ENCODE data around the gene TMPRSS4. TPM values are rescaled to one million over a fixed set of nuclear protein-coding genes. Genes with fewer than 3 reads are reported as not detected.

The TMPRSS4 gene, protein sequence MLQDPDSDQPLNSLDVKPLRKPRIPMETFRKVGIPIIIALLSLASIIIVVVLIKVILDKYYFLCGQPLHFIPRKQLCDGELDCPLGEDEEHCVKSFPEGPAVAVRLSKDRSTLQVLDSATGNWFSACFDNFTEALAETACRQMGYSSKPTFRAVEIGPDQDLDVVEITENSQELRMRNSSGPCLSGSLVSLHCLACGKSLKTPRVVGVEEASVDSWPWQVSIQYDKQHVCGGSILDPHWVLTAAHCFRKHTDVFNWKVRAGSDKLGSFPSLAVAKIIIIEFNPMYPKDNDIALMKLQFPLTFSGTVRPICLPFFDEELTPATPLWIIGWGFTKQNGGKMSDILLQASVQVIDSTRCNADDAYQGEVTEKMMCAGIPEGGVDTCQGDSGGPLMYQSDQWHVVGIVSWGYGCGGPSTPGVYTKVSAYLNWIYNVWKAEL
- total RNA-seq (2014; rRNA removed; shearing (Covaris generic); ENCODE audit: low replicate concordance) = not detected in 2 replicates

DNA sequence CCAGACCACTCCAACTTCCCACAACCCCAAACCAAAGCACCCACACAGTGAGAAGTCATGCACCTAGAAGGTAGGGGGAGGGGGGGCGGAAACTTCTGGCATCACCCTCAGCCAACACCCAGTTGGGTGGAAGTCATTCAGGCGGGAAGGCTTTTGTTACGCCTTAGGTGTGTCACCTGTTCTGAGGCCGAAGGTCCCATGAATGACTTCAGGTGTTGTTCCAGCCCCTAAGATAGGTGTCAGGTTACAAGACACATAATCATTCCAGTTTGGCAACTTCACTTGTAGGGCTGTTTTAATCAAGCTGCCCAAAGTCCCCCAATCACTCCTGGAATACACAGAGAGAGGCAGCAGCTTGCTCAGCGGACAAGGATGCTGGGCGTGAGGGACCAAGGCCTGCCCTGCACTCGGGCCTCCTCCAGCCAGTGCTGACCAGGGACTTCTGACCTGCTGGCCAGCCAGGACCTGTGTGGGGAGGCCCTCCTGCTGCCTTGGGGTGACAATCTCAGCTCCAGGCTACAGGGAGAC lies at the start of gene TMPRSS4:
TSS of gene TMPRSS4 (plus strand) at position 325 of the 528 bp plus-strand sequence. CDS start 225 bp downstream, outside the sequence.
- Histone ChIP-seq H3K27me3 (no peaks in the 10 kb centered on the region), H3K4me3 (no peak within 1 kb of the TSS), H3K9me3 (no peaks in the 10 kb centered on the region), H3K36me3 (no peaks in the 10 kb centered on the region)
- no peak for DNase-seq

GRCh38 chr11:118027694-118028093 lies 49.2 kb upstream of the TMPRSS4 start:
- Histone ChIP-seq H3K36me3 (no peaks in the 10 kb centered on the region), H3K9me3 (no peaks in the 10 kb centered on the region), H3K27me3 (peaks cover 2% of the 10 kb centered on the region; the same call in 1 of the 2 replicates), H3K4me3 (no peak overlapping the region)
- DNase-seq = no peak

DNA sequence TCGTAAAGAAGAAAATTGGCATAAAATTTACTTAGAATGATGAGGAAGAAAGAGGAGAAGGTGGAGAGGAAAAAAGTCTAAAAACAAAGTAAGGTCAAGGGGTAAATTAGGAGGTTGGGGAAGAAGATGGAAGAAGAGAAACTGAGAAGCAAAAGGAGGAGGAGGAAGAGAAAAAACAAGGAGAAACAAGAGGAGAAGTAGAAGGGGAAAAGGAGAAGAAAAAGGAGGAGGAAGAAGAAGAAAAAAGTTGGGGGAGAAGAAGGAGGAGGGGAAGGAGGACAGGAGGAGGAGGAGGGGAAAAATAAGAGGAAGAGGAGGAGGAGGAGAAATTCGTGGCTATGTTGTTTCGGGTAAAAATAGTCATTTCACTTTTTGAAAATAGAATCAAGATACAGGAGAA lies 48.3 kb upstream of the TMPRSS4 start:
- Histone ChIP-seq H3K36me3 (no peaks in the 10 kb centered on the region), H3K4me3 (no peak overlapping the region), H3K27me3 (peaks cover 2% of the 10 kb centered on the region), H3K9me3 (no peaks in the 10 kb centered on the region)
- DNase-seq = no peak

- H3K4me3 ChIP-seq = no peak overlapping the region
- H3K27me3 ChIP-seq = peaks cover 2% of the 10 kb centered on the region
- no peak for DNase-seq
- H3K9me3 ChIP-seq = no peaks in the 10 kb centered on the region
- H3K36me3 ChIP-seq = no peaks in the 10 kb centered on the region
Observed at GRCh38 chr11:118033443-118033842, 43.4 kb upstream of the TMPRSS4 start.

DNA sequence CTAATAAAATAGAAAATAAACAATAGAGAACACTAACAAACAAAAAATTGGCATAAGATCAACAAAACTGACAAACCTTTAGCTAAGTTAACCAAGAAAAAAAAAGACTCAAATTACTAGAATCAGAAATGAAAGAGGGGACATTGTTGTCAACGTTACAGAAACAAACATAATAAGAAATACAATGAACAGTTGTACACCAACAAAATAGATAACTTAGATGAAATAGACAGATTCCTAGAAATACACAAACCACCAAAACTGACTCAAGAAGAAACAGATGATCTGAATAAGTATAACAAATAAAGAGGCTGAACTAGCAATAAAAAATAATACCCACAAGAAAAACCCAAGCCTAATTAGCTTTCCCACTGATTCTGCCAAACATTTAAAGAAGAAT lies 34.7 kb upstream of the TMPRSS4 start:
- Histone ChIP-seq H3K4me3 (no peak overlapping the region), H3K9me3 (no peaks in the 10 kb centered on the region), H3K36me3 (no peaks in the 10 kb centered on the region), H3K27me3 (no peaks in the 10 kb centered on the region)
- no peak for DNase-seq

DNA sequence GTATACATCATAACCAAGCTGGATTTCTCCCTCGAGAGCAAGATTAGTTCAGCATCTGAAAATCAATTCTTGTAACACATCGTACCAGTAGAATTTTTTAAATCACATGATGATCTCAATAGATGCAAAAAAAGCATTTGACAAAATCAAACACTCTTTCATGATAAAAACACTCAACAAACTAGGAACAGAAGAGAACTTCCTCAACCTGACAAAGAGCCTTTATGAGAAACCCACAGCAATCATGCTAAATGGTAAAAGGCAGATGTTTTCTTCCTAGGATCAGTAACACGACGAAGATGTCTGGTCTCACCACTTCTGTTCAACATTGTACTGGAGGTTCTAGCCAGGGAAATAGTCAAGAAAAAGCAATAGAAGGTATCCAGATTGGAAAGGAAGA lies 34.1 kb upstream of the TMPRSS4 start:
- no peaks in the 10 kb centered on the region for H3K36me3 ChIP-seq
- H3K4me3 ChIP-seq = no peak overlapping the region
- H3K27me3 ChIP-seq = no peaks in the 10 kb centered on the region
- DNase-seq = no peak
- no peaks in the 10 kb centered on the region for H3K9me3 ChIP-seq

DNA sequence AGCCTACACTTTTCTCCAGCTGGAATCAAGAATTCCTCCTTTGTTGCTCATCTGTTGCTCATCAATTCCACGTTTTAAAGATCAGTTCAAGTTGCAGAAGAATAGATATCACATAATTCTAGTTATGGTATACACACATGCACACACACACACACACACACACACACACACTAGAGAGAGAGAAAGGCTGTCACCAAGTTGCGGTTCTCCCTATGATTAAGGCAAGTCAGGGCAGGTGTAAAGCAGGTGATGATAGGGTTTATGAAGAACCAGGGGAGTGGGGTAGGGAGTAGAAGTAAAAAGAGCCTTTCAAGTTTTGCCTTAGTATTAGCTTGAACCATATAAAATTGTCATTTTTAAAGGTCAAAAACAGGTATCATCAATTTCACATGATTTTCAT lies 31.7 kb upstream of the TMPRSS4 start:
- H3K27me3 ChIP-seq = no peaks in the 10 kb centered on the region
- H3K4me3 ChIP-seq = no peak overlapping the region
- H3K9me3 ChIP-seq = no peaks in the 10 kb centered on the region
- H3K36me3 ChIP-seq = no peaks in the 10 kb centered on the region
- DNase-seq = no peak

DNA sequence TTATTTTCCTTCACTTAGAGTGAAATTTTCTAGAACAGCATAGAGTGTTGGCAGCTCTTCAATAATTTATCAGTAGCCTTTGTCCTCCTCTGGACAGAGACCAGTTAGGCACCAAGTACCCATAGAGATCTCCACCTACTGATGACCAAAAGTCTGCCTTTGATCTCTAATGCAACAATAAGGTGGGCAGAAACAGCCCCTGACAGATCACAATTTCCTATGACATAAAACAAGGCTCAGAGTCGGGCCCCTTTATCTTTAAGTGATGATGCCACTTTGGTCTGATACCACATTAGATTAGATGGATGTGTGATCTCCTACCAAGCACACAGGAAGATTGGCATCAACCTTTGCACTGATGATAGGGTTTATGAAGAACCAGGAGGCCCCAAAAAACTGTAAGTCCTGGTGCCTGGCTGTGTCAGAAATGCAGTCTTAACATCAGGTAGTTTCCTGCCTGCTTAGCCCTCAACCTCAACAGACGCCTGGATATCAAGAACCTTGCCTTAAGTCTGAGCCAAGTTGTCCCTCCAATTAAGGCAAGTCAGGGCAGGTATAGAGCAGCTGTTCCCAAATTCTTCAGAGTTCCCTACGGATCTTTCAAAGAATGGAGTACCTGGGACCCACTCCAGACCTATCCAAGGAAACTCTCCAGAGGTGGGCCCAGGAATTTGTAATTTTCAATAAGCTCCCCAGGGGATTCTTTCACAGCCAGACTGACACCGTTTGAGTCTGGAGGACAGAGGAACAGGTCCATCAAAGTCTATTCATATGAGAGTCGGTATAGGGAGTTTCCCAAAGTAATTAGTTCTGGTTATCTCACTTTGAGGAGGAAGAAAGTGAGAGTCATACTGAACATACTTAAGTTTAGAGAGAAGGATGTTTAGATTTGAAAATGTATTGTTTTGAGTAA lies 30.6 kb upstream of the TMPRSS4 start:
- H3K36me3 ChIP-seq = no peaks in the 10 kb centered on the region
- no peaks in the 10 kb centered on the region for H3K27me3 ChIP-seq
- DNase-seq = no peak
- no peak overlapping the region for H3K4me3 ChIP-seq
- H3K9me3 ChIP-seq = no peaks in the 10 kb centered on the region

- no peaks in the 10 kb centered on the region for H3K9me3 ChIP-seq
- DNase-seq = no peak
- no peaks in the 10 kb centered on the region for H3K27me3 ChIP-seq
- no peaks in the 10 kb centered on the region for H3K36me3 ChIP-seq
- no peak overlapping the region for H3K4me3 ChIP-seq
Observed at GRCh38 chr11:118046964-118047700, 29.7 kb upstream of the TMPRSS4 start.

- no peaks in the 10 kb centered on the region for H3K9me3 ChIP-seq
- no peak for DNase-seq
- no peak overlapping the region for H3K4me3 ChIP-seq
- H3K27me3 ChIP-seq = no peaks in the 10 kb centered on the region
- H3K36me3 ChIP-seq = no peaks in the 10 kb centered on the region
Observed at GRCh38 chr11:118047749-118048148, 29.1 kb upstream of the TMPRSS4 start.

DNA sequence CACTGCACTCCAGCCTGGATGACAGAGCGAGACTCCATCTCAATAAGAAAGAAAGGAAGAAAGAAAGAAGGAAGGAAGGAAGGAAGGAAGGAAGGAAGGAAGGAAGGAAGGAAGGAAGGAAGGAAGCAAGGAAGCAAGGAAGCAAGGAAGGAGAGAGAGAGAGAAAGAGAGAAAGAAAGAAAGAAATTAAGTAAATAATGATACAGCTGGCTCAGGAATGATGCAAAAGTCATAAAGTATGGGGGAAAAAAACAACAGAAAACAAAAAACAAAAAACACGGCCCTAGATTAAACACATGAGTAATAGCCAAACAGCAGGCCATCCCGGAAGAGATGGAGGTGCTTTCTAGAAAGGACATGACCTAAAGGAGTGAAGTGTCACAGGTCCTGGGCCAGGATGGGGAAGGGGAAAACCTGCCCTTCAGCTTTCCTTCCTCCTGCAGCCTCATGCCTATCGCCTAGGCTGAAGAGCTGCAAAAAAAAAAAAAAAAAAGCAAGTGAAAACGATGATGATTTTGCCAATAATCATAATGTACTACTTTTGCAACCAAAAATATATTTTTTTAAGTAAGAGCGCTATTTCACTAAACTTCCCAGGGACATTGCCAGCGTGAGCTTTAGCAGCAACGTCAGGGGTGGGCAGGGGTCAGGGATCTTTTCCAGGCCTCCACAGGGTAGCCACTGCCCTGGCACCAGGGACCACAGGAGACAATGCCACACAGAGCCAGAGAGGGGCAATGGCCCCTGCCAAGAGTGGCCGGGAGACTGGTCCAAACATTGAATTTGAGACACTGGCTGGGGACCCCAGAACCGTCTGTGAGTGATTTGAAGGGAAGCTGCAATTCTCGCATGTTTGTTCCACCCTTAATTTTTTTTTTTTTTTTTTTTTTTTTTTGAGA lies 28.2 kb upstream of the TMPRSS4 start:
- Histone ChIP-seq H3K9me3 (no peaks in the 10 kb centered on the region), H3K4me3 (no peak overlapping the region), H3K36me3 (no peaks in the 10 kb centered on the region), H3K27me3 (no peaks in the 10 kb centered on the region)
- no peak for DNase-seq

GRCh38 chr11:118049771-118050170 lies 27.1 kb upstream of the TMPRSS4 start:
- no peak for DNase-seq
- no peak overlapping the region for H3K4me3 ChIP-seq
- no peaks in the 10 kb centered on the region for H3K27me3 ChIP-seq
- H3K36me3 ChIP-seq = no peaks in the 10 kb centered on the region
- no peaks in the 10 kb centered on the region for H3K9me3 ChIP-seq

DNA sequence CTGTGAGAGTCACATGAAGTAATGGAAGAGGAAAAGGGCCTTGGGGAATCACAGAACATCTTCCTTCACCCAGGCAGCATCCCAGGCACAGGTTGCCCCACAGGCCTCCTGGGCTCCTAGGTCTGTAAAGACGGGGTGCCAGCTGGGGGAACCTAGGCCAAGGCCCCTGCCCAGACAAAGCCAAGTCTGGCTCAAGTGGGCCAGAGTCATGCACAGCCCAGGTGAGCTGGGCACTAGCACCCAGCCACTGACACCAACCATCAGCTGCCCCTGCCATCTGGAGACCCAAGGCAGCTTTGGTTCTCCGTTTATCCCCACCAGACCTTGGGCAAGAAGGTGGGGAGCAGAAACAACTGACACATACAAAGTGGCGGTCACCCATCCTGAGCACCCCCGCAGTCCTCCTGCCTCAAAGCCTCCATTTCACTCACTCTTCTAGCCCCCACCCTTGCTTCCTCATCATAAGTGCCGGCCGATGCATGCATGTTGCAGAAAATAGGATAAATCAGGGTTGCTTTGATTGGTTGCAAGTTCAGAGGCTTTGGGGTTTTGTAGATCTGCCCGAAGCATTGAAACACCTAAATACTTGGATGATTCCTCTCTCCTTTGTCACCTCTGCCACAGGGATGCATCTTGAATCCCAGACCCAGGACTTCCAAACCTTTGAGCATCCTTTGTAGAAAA lies 26.5 kb upstream of the TMPRSS4 start:
- H3K4me3 ChIP-seq = no peak overlapping the region

GRCh38 chr11:118051136-118051610 lies 25.7 kb upstream of the TMPRSS4 start:
- Histone ChIP-seq H3K9me3 (no peaks in the 10 kb centered on the region), H3K36me3 (no peaks in the 10 kb centered on the region), H3K27me3 (no peaks in the 10 kb centered on the region), H3K4me3 (no peak overlapping the region)
- no peak for DNase-seq

More for the DNA sequence above, 26.5 kb upstream of the TMPRSS4 start:
- Histone ChIP-seq H3K36me3 (no peaks in the 10 kb centered on the region), H3K9me3 (no peaks in the 10 kb centered on the region), H3K27me3 (no peaks in the 10 kb centered on the region)
- no peak for DNase-seq
